Thoracic aorta (tissue), 2 donors: Measurements from ENCODE around the gene COL18A1. TPM values are rescaled to one million over a fixed set of nuclear protein-coding genes. Genes with fewer than 3 reads are reported as not detected.

Experiments used
- ATAC-seq: fragments of 150-250 bp; one replicate; pipeline ENCODE4 v1.8.0; 2017; ENCODE audit warnings: low read depth; ENCODE audit not compliant: insufficient number of reproducible peaks, low FRiP score
- DNase-seq: peaks from one replicate; pipeline ENCODE4 v3.0.0-alpha.2; 2020; ENCODE audit warnings: low spot score
- H3K27ac ChIP-seq, 2 donors: fragments of 200-600 bp; sonication (generic); 1 replicate in 1 of 2; 2 replicates in 1 of 2; pipeline ENCODE4 v1.5.1; 2016; ENCODE audit warnings: mild to moderate bottlenecking in 2 of 2, moderate library complexity in 2 of 2
- H3K27me3 ChIP-seq: fragments of 200-600 bp; sonication (generic); replicated peaks from 2 replicates; pipeline ENCODE4 v1.6.0; 2016; ENCODE audit warnings: mild to moderate bottlenecking; ENCODE audit not compliant: insufficient read depth
- H3K36me3 ChIP-seq: fragments of 200-600 bp; sonication (generic); one replicate; pipeline ENCODE4 v1.5.1; 2016
- H3K4me1 ChIP-seq, 2 donors: fragments of 200-600 bp; sonication (generic); 1 replicate in 1 of 2; 2 replicates in 1 of 2; pipeline versions ENCODE4 v1.5.1 to v1.6.0; 2016; ENCODE audit warnings: low read depth in 2 of 2, mild to moderate bottlenecking in 1 of 2; ENCODE audit not compliant: control insufficient read depth in 1 of 2
- H3K4me3 ChIP-seq: fragments of 200-600 bp; sonication (generic); 2 replicates; pipeline ENCODE4 v1.5.1; 2016; ENCODE audit warnings: mild to moderate bottlenecking
- H3K9me3 ChIP-seq: fragments of 200-600 bp; sonication (generic); 2 replicates; pipeline ENCODE4 v1.5.1; 2016
- total RNA-seq, 2 donors: library from RNA; depleted of rRNA; stranded (reverse); fragments of >200 nt; gene quantifications; one replicate each; pipeline versions ENCODE4 v1.1.0 to v1.2.3, GENCODE V29; 2016
- TF ChIP-seq, protein P1 (sequence below): fragments of 200-600 bp; sonication (generic); IDR thresholded peaks from one replicate; pipeline ENCODE4 v1.5.1; 2019; ENCODE audit warnings: antibody characterized with exemption

Gene COL18A1
- total RNA-seq, 2 donors from 2014 or later, result 507 to 811 TPM

DNA sequence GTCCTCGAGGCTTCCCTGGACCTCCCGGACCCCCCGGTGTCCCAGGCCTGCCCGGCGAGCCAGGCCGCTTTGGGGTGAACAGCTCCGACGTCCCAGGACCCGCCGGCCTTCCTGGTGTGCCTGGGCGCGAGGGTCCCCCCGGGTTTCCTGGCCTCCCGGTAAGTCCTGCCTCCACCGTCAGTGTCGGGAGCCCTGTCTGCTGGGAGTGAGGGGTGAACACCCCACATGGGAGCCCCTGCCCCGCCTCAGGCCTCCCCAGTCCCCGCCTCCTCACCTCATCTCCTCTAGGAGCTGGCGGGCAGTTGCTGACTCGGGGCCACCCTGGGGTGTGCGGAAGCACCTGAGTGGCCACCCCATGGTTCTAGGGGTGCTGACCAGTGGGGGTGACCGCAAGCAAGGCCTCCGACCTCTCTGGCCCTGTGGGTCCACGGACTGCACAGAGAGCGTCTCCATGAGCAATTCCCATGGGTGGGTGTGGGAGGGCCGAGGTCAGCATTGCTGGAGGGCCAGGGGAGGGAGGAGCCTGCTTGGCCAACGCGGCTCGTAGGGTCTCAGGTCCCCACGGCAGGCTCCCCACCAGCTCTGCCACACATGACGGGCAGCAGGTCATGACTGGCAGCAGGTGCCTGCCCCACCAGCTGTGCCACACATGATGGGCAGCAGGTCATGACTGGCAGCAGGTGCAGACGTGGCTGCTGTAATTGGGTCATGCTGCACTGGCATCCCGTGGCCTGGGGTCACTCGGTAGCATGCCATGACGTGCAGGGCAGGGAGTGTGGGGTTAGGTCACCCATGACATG is 75.9 kb downstream of the COL18A1 start:
- no peak overlapping the region for H3K27ac ChIP-seq
- TF ChIP-seq, protein P1, sequence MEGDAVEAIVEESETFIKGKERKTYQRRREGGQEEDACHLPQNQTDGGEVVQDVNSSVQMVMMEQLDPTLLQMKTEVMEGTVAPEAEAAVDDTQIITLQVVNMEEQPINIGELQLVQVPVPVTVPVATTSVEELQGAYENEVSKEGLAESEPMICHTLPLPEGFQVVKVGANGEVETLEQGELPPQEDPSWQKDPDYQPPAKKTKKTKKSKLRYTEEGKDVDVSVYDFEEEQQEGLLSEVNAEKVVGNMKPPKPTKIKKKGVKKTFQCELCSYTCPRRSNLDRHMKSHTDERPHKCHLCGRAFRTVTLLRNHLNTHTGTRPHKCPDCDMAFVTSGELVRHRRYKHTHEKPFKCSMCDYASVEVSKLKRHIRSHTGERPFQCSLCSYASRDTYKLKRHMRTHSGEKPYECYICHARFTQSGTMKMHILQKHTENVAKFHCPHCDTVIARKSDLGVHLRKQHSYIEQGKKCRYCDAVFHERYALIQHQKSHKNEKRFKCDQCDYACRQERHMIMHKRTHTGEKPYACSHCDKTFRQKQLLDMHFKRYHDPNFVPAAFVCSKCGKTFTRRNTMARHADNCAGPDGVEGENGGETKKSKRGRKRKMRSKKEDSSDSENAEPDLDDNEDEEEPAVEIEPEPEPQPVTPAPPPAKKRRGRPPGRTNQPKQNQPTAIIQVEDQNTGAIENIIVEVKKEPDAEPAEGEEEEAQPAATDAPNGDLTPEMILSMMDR, result no peak
- no peak for ATAC-seq
- H3K36me3 ChIP-seq, result peaks cover 58% of the 10 kb centered on the region
- no peaks in the 10 kb centered on the region for H3K27me3 ChIP-seq
- H3K9me3 ChIP-seq, result no peaks in the 10 kb centered on the region
- H3K4me1 ChIP-seq, result peaks cover 0 to 5% of the 10 kb centered on the region in 2 donors
- no peak overlapping the region for H3K4me3 ChIP-seq
- DNase-seq, result no peak

DNA sequence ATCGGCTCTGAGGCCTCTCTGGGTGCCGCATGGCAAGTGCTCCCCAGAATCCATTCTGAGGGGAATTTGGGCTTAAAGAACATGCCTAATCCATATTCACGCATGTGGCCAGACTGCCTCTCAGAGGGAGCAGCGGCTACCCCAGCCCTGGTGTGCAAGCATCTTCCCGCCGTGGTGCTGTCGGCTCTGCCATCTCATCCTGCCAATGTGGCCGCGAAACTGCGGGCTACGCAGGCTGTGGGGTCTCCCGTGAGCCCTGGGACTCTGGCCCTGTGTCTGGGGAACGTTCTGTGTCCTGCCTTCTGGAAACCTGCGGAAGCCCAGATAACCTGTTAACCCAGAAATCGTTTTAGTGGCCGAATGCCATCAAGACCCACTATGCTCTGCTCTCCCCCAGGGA is 76.6 kb downstream of the COL18A1 start:
- no peaks in the 10 kb centered on the region for H3K9me3 ChIP-seq
- H3K4me1 ChIP-seq, result peaks cover 0 to 5% of the 10 kb centered on the region in 2 donors
- TF ChIP-seq, protein P1, result no peak
- H3K27me3 ChIP-seq, result no peaks in the 10 kb centered on the region
- no peak for ATAC-seq
- H3K4me3 ChIP-seq, result no peak overlapping the region
- no peak for DNase-seq
- peaks cover 58% of the 10 kb centered on the region for H3K36me3 ChIP-seq
- H3K27ac ChIP-seq, result no peak overlapping the region

DNA sequence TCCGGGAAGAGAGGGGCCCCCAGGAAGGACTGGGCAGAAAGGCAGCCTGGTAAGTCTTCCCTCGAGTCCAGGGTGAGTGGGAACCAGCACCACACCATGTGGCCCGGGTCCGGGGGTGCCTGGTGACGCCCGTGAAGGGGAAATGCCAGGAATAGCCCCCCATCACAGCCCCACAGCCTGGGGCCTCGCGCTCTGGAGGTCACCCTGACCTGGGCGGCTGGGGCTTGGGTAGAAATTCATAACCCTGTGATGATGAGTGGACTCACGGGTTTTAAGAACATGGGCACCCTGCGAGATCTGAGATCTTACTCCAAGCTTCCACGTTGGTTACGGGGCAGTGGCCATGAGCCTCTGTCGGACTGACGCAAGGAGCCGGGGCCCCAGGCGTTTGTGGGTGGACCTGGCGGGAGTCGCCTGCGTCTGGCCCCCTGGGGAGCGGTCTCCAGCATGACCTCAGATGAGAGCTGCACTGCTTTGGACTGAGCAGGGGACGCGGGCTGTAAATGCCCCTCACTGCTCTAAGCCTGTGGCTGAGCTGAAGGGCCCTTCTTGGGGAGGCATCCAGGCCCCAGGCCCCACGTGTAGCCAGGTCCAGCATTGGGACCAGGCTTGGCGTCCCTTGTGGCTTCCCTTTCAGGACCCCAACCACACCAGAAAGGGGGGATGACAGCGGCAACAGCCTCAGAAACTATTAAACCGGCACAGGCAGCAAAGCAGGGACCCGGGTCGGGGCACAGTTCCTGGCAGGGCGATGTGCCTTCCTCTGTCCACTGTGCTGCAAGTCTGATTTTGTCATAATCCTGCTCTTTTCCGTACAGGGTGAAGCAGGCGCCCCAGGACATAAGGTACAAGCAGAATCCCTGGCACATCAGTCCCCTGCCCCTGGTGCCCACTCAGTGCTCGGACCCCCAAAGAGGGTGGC is 77.3 kb downstream of the COL18A1 start:
- Histone ChIP-seq H3K27me3 (no peaks in the 10 kb centered on the region), H3K9me3 (no peaks in the 10 kb centered on the region), H3K4me3 (no peak overlapping the region), H3K36me3 (peaks cover 58% of the 10 kb centered on the region), H3K4me1 (peaks cover 0 to 5% of the 10 kb centered on the region in 2 donors), H3K27ac (no peak overlapping the region)
- DNase-seq (no peak), ATAC-seq (no peak)
- TF ChIP-seq, protein P1, result no peak

DNA sequence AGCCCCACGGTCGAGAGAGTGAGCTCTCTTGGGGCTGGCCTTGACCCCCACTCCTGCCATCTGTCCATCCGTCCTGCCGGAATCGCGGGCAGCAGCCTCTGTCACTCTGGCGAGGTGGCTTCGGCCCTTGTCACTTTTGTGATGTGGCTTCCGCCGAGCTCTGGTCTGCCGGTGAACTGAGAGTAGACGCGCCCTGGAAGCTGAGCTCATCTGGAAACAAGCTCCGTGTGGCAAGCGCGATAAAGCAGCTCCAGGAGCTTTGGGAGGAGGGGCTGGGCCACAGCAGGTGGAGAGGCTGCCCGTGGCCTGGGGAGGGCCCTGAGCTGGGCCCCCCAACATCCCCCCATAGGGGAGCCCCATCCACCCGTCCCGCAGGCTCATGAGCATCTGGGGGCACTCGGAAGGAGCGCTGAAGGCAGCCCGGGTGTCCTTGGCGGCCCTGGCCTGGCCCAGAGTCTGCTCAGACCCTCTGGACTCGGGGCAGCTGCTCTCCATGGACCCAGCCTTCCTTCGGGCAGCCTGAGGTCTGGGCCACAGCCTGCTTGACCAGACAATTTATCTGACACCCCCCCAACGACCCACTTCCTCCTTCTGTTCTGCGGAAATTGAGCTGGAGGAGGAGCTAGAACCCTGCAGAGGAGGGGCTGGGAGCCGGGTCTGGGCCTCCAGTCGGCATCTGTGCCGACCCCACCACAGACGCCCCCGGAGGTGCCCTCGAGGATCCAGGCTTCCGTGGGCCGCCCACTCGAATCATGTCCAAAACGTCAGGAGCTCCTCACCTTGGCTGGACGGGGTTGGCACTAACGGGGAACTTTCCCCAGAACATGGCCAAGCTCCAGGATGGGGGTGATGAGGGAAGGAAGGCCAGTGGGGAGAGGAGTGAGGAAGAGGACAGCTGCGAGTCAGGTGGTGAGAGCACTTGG is 78.2 kb downstream of the COL18A1 start:
- H3K4me1 ChIP-seq, result no peaks in the 10 kb centered on the region
- peak overlapping the region; percentile 20 for H3K4me3 ChIP-seq
- TF ChIP-seq, protein P1, result no peak
- DNase-seq, result no peak
- no peaks in the 10 kb centered on the region for H3K27me3 ChIP-seq
- H3K9me3 ChIP-seq, result no peaks in the 10 kb centered on the region
- ATAC-seq, result no peak
- peaks cover 62% of the 10 kb centered on the region for H3K36me3 ChIP-seq
- H3K27ac ChIP-seq, result no peak overlapping the region
